Natural killer cell treated with Interleukin-12 subunit alpha and Interleukin-12 subunit beta and Interleukin-15 and Interleukin-18, amount 100 ng/mL, for 72 hours (primary cell): ENCODE data around the gene MCC. TPM values are rescaled to one million over a fixed set of nuclear protein-coding genes. Genes with fewer than 3 reads are reported as not detected.

Experiments used
- ATAC-seq, 2 donors: fragments of 150-1000 bp; cut with Tn5 transposase in 1 of 2; sonication (Bioruptor Pico), chemical (Tn5 transposase) in 1 of 2; 2 replicates each; pipeline ENCODE4 v1.10.0; 2021
- DNase-seq: peaks from one replicate; pipeline ENCODE4 v3.0.0; 2022; ENCODE audit warnings: low spot score
- H3K27ac Mint-ChIP-seq, 2 donors: 1 replicate in 1 of 2; 2 replicates in 1 of 2; pipeline ENCODE4 v1.8.0; 2022; ENCODE audit warnings: mixed read lengths in 2 of 2, mild to moderate bottlenecking in 1 of 2, moderate library complexity in 1 of 2
- H3K27me3 Mint-ChIP-seq, 2 donors: 1 replicate in 1 of 2; 2 replicates in 1 of 2; pipeline ENCODE4 v1.8.0; 2022; ENCODE audit warnings: mixed read lengths in 2 of 2
- H3K36me3 Mint-ChIP-seq: one replicate; pipeline ENCODE4 v1.8.0; 2022; ENCODE audit warnings: mixed read lengths
- H3K4me1 Mint-ChIP-seq, 2 donors: 1 replicate in 1 of 2; 2 replicates in 1 of 2; pipeline ENCODE4 v1.8.0; 2022; ENCODE audit warnings: low read depth in 2 of 2, mixed read lengths in 2 of 2, mild to moderate bottlenecking in 1 of 2
- H3K4me3 Mint-ChIP-seq: one replicate; pipeline ENCODE4 v1.8.0; 2022; ENCODE audit warnings: mixed read lengths
- H3K9me3 Mint-ChIP-seq: 2 replicates; pipeline ENCODE4 v1.8.0; 2022; ENCODE audit warnings: mixed read lengths
- total RNA-seq, 2 donors: library from RNA; stranded (reverse); gene quantifications; one replicate each; pipeline ENCODE4 v1.2.3, GENCODE V29; 2022

The MCC gene
- total RNA-seq, 2 donors from 2014 or later, result 0.45 to 3.8 TPM

- H3K9me3 Mint-ChIP-seq, result peaks cover 3% of the 10 kb centered on the region
- peaks cover 7% of the 10 kb centered on the region for H3K36me3 Mint-ChIP-seq
- DNase-seq, result no peak
- no peak for ATAC-seq
- H3K4me1 Mint-ChIP-seq, result no peaks in the 10 kb centered on the region
- no peak overlapping the region for H3K27ac Mint-ChIP-seq
- no peak overlapping the region for H3K4me3 Mint-ChIP-seq
- peaks cover 6 to 7% of the 10 kb centered on the region in 2 donors for H3K27me3 Mint-ChIP-seq
These were observed 126.6 kb downstream of the MCC start for GRCh38 chr5:113361701-113362100.

- peaks cover 0 to 3% of the 10 kb centered on the region in 2 donors for H3K27me3 Mint-ChIP-seq
- H3K27ac Mint-ChIP-seq, result no peak overlapping the region
- peaks cover 3% of the 10 kb centered on the region for H3K9me3 Mint-ChIP-seq
- H3K4me1 Mint-ChIP-seq, result no peaks in the 10 kb centered on the region
- no peaks in the 10 kb centered on the region for H3K36me3 Mint-ChIP-seq
- ATAC-seq (no peak), DNase-seq (no peak)
- H3K4me3 Mint-ChIP-seq, result no peak overlapping the region
These were observed 128.8 kb downstream of the MCC start for GRCh38 chr5:113359419-113359818.

- no peak for ATAC-seq
- Mint-ChIP-seq H3K27ac (no peak overlapping the region), H3K27me3 (peaks cover 0 to 2% of the 10 kb centered on the region in 2 donors), H3K4me3 (no peak overlapping the region), H3K9me3 (peaks cover 2% of the 10 kb centered on the region), H3K4me1 (no peaks in the 10 kb centered on the region), H3K36me3 (no peaks in the 10 kb centered on the region)
- DNase-seq, result no peak
These were observed 129.6 kb downstream of the MCC start for GRCh38 chr5:113358696-113359095.

- Mint-ChIP-seq H3K4me1 (no peaks in the 10 kb centered on the region), H3K36me3 (no peaks in the 10 kb centered on the region)
These were observed 130.4 kb downstream of the MCC start for GRCh38 chr5:113357696-113358476.

GRCh38 chr5:113356487-113356886, 131.8 kb downstream of the MCC start:
- no peaks in the 10 kb centered on the region for H3K4me1 Mint-ChIP-seq
- H3K9me3 Mint-ChIP-seq, result no peaks in the 10 kb centered on the region
- no peak for ATAC-seq
- H3K4me3 Mint-ChIP-seq, result no peak overlapping the region
- no peak overlapping the region for H3K27ac Mint-ChIP-seq
- no peak for DNase-seq
- H3K36me3 Mint-ChIP-seq, result no peaks in the 10 kb centered on the region
- peaks cover 0 to under 1% of the 10 kb centered on the region in 2 donors for H3K27me3 Mint-ChIP-seq

More at GRCh38 chr5:113357696-113358476, 130.4 kb downstream of the MCC start:
- no peak for ATAC-seq
- no peaks in the 10 kb centered on the region for H3K27me3 Mint-ChIP-seq
- DNase-seq, result no peak
- no peaks in the 10 kb centered on the region for H3K9me3 Mint-ChIP-seq
- H3K27ac Mint-ChIP-seq, result no peak overlapping the region
- no peak overlapping the region for H3K4me3 Mint-ChIP-seq

GRCh38 chr5:113354055-113354454, 134.2 kb downstream of the MCC start:
- H3K4me1 Mint-ChIP-seq, result no peaks in the 10 kb centered on the region
- H3K9me3 Mint-ChIP-seq, result no peaks in the 10 kb centered on the region
- H3K27ac Mint-ChIP-seq, result no peak overlapping the region
- H3K27me3 Mint-ChIP-seq, result peaks cover 8 to 19% of the 10 kb centered on the region in 2 donors
- ATAC-seq (peak in 1 of 2 donors; percentile 40), DNase-seq (no peak)
- no peak overlapping the region for H3K4me3 Mint-ChIP-seq
- no peaks in the 10 kb centered on the region for H3K36me3 Mint-ChIP-seq

GRCh38 chr5:113347572-113347971, 140.7 kb downstream of the MCC start:
- no peak overlapping the region for H3K27ac Mint-ChIP-seq
- no peaks in the 10 kb centered on the region for H3K36me3 Mint-ChIP-seq
- no peak overlapping the region for H3K4me3 Mint-ChIP-seq
- DNase-seq, result no peak
- no peak for ATAC-seq
- peaks cover 31 to 47% of the 10 kb centered on the region in 2 donors for H3K27me3 Mint-ChIP-seq
- H3K9me3 Mint-ChIP-seq, result no peaks in the 10 kb centered on the region
- no peaks in the 10 kb centered on the region for H3K4me1 Mint-ChIP-seq

- Mint-ChIP-seq H3K27ac (no peak overlapping the region), H3K9me3 (no peaks in the 10 kb centered on the region)
- ATAC-seq, result no peak
These were observed 143.0 kb downstream of the MCC start for GRCh38 chr5:113344973-113345940.

GRCh38 chr5:113343343-113343742, 144.9 kb downstream of the MCC start:
- ATAC-seq (no peak), DNase-seq (no peak)
- H3K27me3 Mint-ChIP-seq, result peaks cover 34 to 42% of the 10 kb centered on the region in 2 donors
- no peak overlapping the region for H3K4me3 Mint-ChIP-seq
- no peaks in the 10 kb centered on the region for H3K4me1 Mint-ChIP-seq
- no peak overlapping the region for H3K27ac Mint-ChIP-seq
- no peaks in the 10 kb centered on the region for H3K36me3 Mint-ChIP-seq
- H3K9me3 Mint-ChIP-seq, result no peaks in the 10 kb centered on the region

More at GRCh38 chr5:113344973-113345940, 143.0 kb downstream of the MCC start:
- no peak overlapping the region for H3K4me3 Mint-ChIP-seq
- no peaks in the 10 kb centered on the region for H3K36me3 Mint-ChIP-seq
- peaks cover 42 to 47% of the 10 kb centered on the region in 2 donors for H3K27me3 Mint-ChIP-seq
- H3K4me1 Mint-ChIP-seq, result no peaks in the 10 kb centered on the region
- no peak for DNase-seq

GRCh38 chr5:113340537-113340936, 147.7 kb downstream of the MCC start:
- Mint-ChIP-seq H3K4me3 (no peak overlapping the region), H3K4me1 (no peaks in the 10 kb centered on the region), H3K27me3 (peaks cover 25 to 40% of the 10 kb centered on the region in 2 donors), H3K27ac (no peak overlapping the region), H3K36me3 (no peaks in the 10 kb centered on the region), H3K9me3 (no peaks in the 10 kb centered on the region)
- DNase-seq (no peak), ATAC-seq (no peak)

- peaks cover 0 to 2% of the 10 kb centered on the region in 2 donors for H3K4me1 Mint-ChIP-seq
- ATAC-seq (no peak), DNase-seq (no peak)
- peaks cover 20 to 33% of the 10 kb centered on the region in 2 donors for H3K27me3 Mint-ChIP-seq
- H3K27ac Mint-ChIP-seq, result no peak overlapping the region
- no peak overlapping the region for H3K4me3 Mint-ChIP-seq
- no peaks in the 10 kb centered on the region for H3K9me3 Mint-ChIP-seq
- H3K36me3 Mint-ChIP-seq, result no peaks in the 10 kb centered on the region
These were observed 149.6 kb downstream of the MCC start for GRCh38 chr5:113338628-113339027.

- no peak overlapping the region for H3K4me3 Mint-ChIP-seq
- no peaks in the 10 kb centered on the region for H3K9me3 Mint-ChIP-seq
- H3K4me1 Mint-ChIP-seq, result peaks cover 0 to 2% of the 10 kb centered on the region in 2 donors
- ATAC-seq (no peak), DNase-seq (no peak)
- H3K36me3 Mint-ChIP-seq, result no peaks in the 10 kb centered on the region
- no peak overlapping the region for H3K27ac Mint-ChIP-seq
- peaks cover 20 to 33% of the 10 kb centered on the region in 2 donors for H3K27me3 Mint-ChIP-seq
These were observed 150.5 kb downstream of the MCC start for GRCh38 chr5:113337515-113338415.

- H3K4me3 Mint-ChIP-seq, result no peak overlapping the region
- peaks cover 14 to 25% of the 10 kb centered on the region in 2 donors for H3K27me3 Mint-ChIP-seq
- H3K9me3 Mint-ChIP-seq, result no peaks in the 10 kb centered on the region
- H3K27ac Mint-ChIP-seq, result no peak overlapping the region
- no peak for DNase-seq
- ATAC-seq, result peak in 1 of 2 donors; percentile 54
- H3K36me3 Mint-ChIP-seq, result no peaks in the 10 kb centered on the region
- H3K4me1 Mint-ChIP-seq, result peaks cover 0 to 2% of the 10 kb centered on the region in 2 donors
These were observed 151.3 kb downstream of the MCC start for GRCh38 chr5:113336975-113337374.
